Measurements from ENCODE around the gene HS1BP3. TPM values are rescaled to one million over a fixed set of nuclear protein-coding genes. Genes with fewer than 3 reads are reported as not detected.

The HS1BP3 gene
- total RNA-seq, 1 donor from 2014 or later, result 16.5 TPM

- H3K27ac Mint-ChIP-seq, result no peak overlapping the region
Measured at GRCh38 chr2:20692081-20692480, 41.2 kb upstream of the HS1BP3 start.

GRCh38 chr2:20691076-20691734 lies 40.3 kb upstream of the HS1BP3 start:
- TF ChIP-seq CTCF (IDR thresholded peaks at IDR 0.05; ENCODE audit: unreplicated experiment), result no peak
- Mint-ChIP-seq H3K4me1 (no peaks in the 10 kb centered on the region), H3K36me3 (peaks cover 27% of the 10 kb centered on the region), H3K4me3 (no peak overlapping the region), H3K9me3 (peaks cover 5% of the 10 kb centered on the region), H3K27me3 (ENCODE audit: low read depth) (no peaks in the 10 kb centered on the region), H3K27ac (no peak overlapping the region)
- no peak for DNase-seq (ENCODE audit: low spot score in 2 of 2, unreplicated experiment in 2 of 2)

More at GRCh38 chr2:20692081-20692480, 41.2 kb upstream of the HS1BP3 start:
- H3K4me1 Mint-ChIP-seq, result no peaks in the 10 kb centered on the region
- DNase-seq (ENCODE audit: low spot score in 2 of 2, unreplicated experiment in 2 of 2), result no peak
- TF ChIP-seq CTCF (IDR thresholded peaks at IDR 0.05; ENCODE audit: unreplicated experiment), result no peak
- no peaks in the 10 kb centered on the region for H3K27me3 Mint-ChIP-seq (ENCODE audit: low read depth)
- H3K36me3 Mint-ChIP-seq, result peaks cover 18% of the 10 kb centered on the region
- H3K4me3 Mint-ChIP-seq, result no peak overlapping the region
- H3K9me3 Mint-ChIP-seq, result peaks cover 5% of the 10 kb centered on the region

- peaks cover 37% of the 10 kb centered on the region for H3K36me3 Mint-ChIP-seq
- no peak overlapping the region for H3K4me3 Mint-ChIP-seq
- DNase-seq (ENCODE audit: low spot score in 2 of 2, unreplicated experiment in 2 of 2), result no peak
- H3K27ac Mint-ChIP-seq, result no peak overlapping the region
- TF ChIP-seq CTCF (IDR thresholded peaks at IDR 0.05; ENCODE audit: unreplicated experiment), result no peak
- H3K9me3 Mint-ChIP-seq, result peaks cover 5% of the 10 kb centered on the region
- no peaks in the 10 kb centered on the region for H3K27me3 Mint-ChIP-seq (ENCODE audit: low read depth)
- H3K4me1 Mint-ChIP-seq, result no peaks in the 10 kb centered on the region
Measured at GRCh38 chr2:20689428-20690264, 38.7 kb upstream of the HS1BP3 start.

- H3K27me3 Mint-ChIP-seq (ENCODE audit: low read depth), result no peaks in the 10 kb centered on the region
- no peak for TF ChIP-seq CTCF (IDR thresholded peaks at IDR 0.05; ENCODE audit: unreplicated experiment)
- no peaks in the 10 kb centered on the region for H3K4me1 Mint-ChIP-seq
- no peak for DNase-seq (ENCODE audit: low spot score in 2 of 2, unreplicated experiment in 2 of 2)
- H3K36me3 Mint-ChIP-seq, result peaks cover 40% of the 10 kb centered on the region
- no peak overlapping the region for H3K4me3 Mint-ChIP-seq
- H3K9me3 Mint-ChIP-seq, result peaks cover 5% of the 10 kb centered on the region
- no peak overlapping the region for H3K27ac Mint-ChIP-seq
Measured at GRCh38 chr2:20687260-20687832, 36.4 kb upstream of the HS1BP3 start.

GRCh38 chr2:20684581-20685063 lies 33.7 kb upstream of the HS1BP3 start:
- Mint-ChIP-seq H3K27me3 (ENCODE audit: low read depth) (no peaks in the 10 kb centered on the region), H3K4me3 (no peak overlapping the region)

More at GRCh38 chr2:20684581-20685063, 33.7 kb upstream of the HS1BP3 start:
- Mint-ChIP-seq H3K27ac (no peak overlapping the region), H3K4me1 (no peaks in the 10 kb centered on the region), H3K9me3 (peaks cover 5% of the 10 kb centered on the region), H3K36me3 (peaks cover 50% of the 10 kb centered on the region)
- TF ChIP-seq CTCF (IDR thresholded peaks at IDR 0.05; ENCODE audit: unreplicated experiment), result no peak
- no peak for DNase-seq (ENCODE audit: low spot score in 2 of 2, unreplicated experiment in 2 of 2)

All from mesothelial cell of epicardium (in vitro differentiated cells).